ENCODE measurements around the gene ZNF580.

ZNF580 gene

GRCh38 chr19:55623561-55623960 is 17.2 kb upstream of the ZNF580 start:
- TF ChIP-seq, protein P1, sequence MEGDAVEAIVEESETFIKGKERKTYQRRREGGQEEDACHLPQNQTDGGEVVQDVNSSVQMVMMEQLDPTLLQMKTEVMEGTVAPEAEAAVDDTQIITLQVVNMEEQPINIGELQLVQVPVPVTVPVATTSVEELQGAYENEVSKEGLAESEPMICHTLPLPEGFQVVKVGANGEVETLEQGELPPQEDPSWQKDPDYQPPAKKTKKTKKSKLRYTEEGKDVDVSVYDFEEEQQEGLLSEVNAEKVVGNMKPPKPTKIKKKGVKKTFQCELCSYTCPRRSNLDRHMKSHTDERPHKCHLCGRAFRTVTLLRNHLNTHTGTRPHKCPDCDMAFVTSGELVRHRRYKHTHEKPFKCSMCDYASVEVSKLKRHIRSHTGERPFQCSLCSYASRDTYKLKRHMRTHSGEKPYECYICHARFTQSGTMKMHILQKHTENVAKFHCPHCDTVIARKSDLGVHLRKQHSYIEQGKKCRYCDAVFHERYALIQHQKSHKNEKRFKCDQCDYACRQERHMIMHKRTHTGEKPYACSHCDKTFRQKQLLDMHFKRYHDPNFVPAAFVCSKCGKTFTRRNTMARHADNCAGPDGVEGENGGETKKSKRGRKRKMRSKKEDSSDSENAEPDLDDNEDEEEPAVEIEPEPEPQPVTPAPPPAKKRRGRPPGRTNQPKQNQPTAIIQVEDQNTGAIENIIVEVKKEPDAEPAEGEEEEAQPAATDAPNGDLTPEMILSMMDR (IDR thresholded peaks at IDR 0.05; ENCODE audit: low read length), result no peak
- no peak for TF ChIP-seq EZH2 (IDR thresholded peaks at IDR 0.05; ENCODE audit: borderline replicate concordance, low read length)

DNA sequence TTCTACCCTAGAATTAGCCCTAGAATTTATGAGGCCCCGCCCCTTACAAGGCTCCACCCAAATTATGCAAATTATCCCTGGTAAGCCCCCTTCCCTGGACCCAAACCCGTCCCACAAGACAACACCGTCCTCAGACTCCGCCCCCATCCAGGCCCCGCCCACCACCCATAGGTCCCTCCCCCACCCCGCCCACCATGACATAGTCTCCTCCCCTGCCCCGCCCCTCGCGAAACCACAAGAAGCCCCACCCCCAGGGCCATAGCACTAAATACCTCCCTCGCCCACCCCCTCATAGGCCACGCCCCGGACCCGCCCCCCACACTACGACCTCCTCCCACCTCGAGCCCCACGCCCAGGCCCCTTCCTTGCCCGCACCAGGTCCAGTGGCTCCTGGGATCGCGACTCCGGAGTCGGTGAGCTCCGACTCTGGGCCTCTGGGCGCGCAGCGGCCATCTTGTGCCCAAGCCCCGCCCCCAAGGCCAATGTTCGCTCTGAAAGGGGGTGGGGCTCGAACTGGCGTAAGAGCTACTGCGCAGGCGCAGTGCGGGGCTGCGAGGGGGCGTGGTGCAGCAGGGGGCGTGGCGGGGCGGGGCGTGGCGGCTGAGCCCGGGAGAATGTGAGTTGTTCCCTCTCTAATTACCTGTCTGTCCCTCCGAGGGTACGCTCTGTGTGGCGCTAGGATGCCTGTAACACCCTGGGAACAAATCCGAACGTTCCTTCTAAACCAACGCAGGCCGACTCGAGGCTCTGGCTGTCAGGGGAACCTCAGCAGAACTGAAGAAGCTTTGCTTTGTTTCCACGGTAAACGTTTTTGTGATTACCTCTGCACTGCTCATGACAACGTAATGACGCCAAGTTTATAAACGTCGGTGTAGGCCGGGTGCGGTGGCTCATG is 16.4 kb upstream of the ZNF580 start, which contains the start of gene ZNF784:
ZNF784 (minus strand) TSS at position 458 of the 895 bp plus-strand sequence; CDS start at position 453, 5 bp downstream.
- Histone ChIP-seq H3K36me3 (ENCODE audit: insufficient read depth, low read length) (no peaks in the 10 kb centered on the region), H3F3A (ENCODE audit: insufficient read depth, low read length) (no peaks in the 10 kb centered on the region), H3K27ac (ENCODE audit: low read depth, low read length, poor library complexity, severe bottlenecking) (peak within 1 kb of the TSS; percentile 69), H3K9me3 (ENCODE audit: low read length) (no peaks in the 10 kb centered on the region), H3K9ac (ENCODE audit: low read length) (peak within 1 kb of the TSS; percentile 63), H3K9me2 (ENCODE audit: low read depth, low read length) (no peaks in the 10 kb centered on the region), H3K79me2 (ENCODE audit: insufficient read depth, low read length) (no peaks in the 10 kb centered on the region), H3K4me3 (ENCODE audit: low read depth, low read length, poor library complexity, severe bottlenecking) (peak within 1 kb of the TSS; percentile 59), H3K27me3 (ENCODE audit: insufficient read depth, low read length) (no peaks in the 10 kb centered on the region), H4K20me1 (ENCODE audit: insufficient read depth, low read length) (no peaks in the 10 kb centered on the region), H3K4me2 (ENCODE audit: low read length) (peak within 1 kb of the TSS; percentile 73), H3K4me1 (ENCODE audit: insufficient read depth, low read length, severe bottlenecking) (peaks cover 12% of the 10 kb centered on the region), H2AFZ (ENCODE audit: low read length) (no peak within 1 kb of the TSS)
- TF ChIP-seq, protein P1 (IDR thresholded peaks at IDR 0.05; ENCODE audit: low read length), result no peak
- no peak for TF ChIP-seq EZH2 (IDR thresholded peaks at IDR 0.05; ENCODE audit: borderline replicate concordance, low read length)

More at GRCh38 chr19:55623561-55623960, 17.2 kb upstream of the ZNF580 start:
- Histone ChIP-seq H3K9ac (ENCODE audit: low read length) (no peak overlapping the region), H2AFZ (ENCODE audit: low read length) (no peak overlapping the region), H3K4me2 (ENCODE audit: low read length) (peak overlapping the region; percentile 31), H3K4me3 (ENCODE audit: low read depth, low read length, poor library complexity, severe bottlenecking) (peak overlapping the region; percentile 45), H3K9me3 (ENCODE audit: low read length) (no peaks in the 10 kb centered on the region), H3K4me1 (ENCODE audit: insufficient read depth, low read length, severe bottlenecking) (peaks cover 12% of the 10 kb centered on the region), H3K9me2 (ENCODE audit: low read depth, low read length) (no peaks in the 10 kb centered on the region), H3K27me3 (ENCODE audit: insufficient read depth, low read length) (no peaks in the 10 kb centered on the region), H3K79me2 (ENCODE audit: insufficient read depth, low read length) (no peaks in the 10 kb centered on the region), H3K27ac (ENCODE audit: low read depth, low read length, poor library complexity, severe bottlenecking) (no peak overlapping the region), H4K20me1 (ENCODE audit: insufficient read depth, low read length) (no peaks in the 10 kb centered on the region), H3F3A (ENCODE audit: insufficient read depth, low read length) (no peaks in the 10 kb centered on the region), H3K36me3 (ENCODE audit: insufficient read depth, low read length) (no peaks in the 10 kb centered on the region)

- Histone ChIP-seq H3K4me3 (ENCODE audit: low read depth, low read length, poor library complexity, severe bottlenecking) (peak overlapping the region; percentile 59), H3K9me3 (ENCODE audit: low read length) (no peaks in the 10 kb centered on the region), H3F3A (ENCODE audit: insufficient read depth, low read length) (no peaks in the 10 kb centered on the region), H3K4me2 (ENCODE audit: low read length) (peak overlapping the region; percentile 73), H3K4me1 (ENCODE audit: insufficient read depth, low read length, severe bottlenecking) (peaks cover 12% of the 10 kb centered on the region), H3K27ac (ENCODE audit: low read depth, low read length, poor library complexity, severe bottlenecking) (no peak overlapping the region), H3K9me2 (ENCODE audit: low read depth, low read length) (no peaks in the 10 kb centered on the region), H2AFZ (ENCODE audit: low read length) (no peak overlapping the region), H4K20me1 (ENCODE audit: insufficient read depth, low read length) (no peaks in the 10 kb centered on the region), H3K27me3 (ENCODE audit: insufficient read depth, low read length) (no peaks in the 10 kb centered on the region), H3K9ac (ENCODE audit: low read length) (peak overlapping the region; percentile 45; the same call in 1 of the 2 replicates), H3K79me2 (ENCODE audit: insufficient read depth, low read length) (no peaks in the 10 kb centered on the region), H3K36me3 (ENCODE audit: insufficient read depth, low read length) (no peaks in the 10 kb centered on the region)
- TF ChIP-seq, protein P1 (IDR thresholded peaks at IDR 0.05; ENCODE audit: low read length), result no peak
- no peak for TF ChIP-seq EZH2 (IDR thresholded peaks at IDR 0.05; ENCODE audit: borderline replicate concordance, low read length)
Measured at GRCh38 chr19:55625004-55625326, 15.8 kb upstream of the ZNF580 start.
